Osteocyte (in vitro differentiated cells): Measurements from ENCODE around the gene NTPCR. TPM values are rescaled to one million over a fixed set of nuclear protein-coding genes. Genes with fewer than 3 reads are reported as not detected.

Experiments
- DNase-seq: peaks from one replicate; pipeline ENCODE4 v3.0.0; 2021; ENCODE audit warnings: mixed read lengths; ENCODE audit not compliant: unreplicated experiment; ENCODE audit errors: extremely low spot score
- H3K27ac Mint-ChIP-seq: one replicate; pipeline ENCODE4 v1.8.0; 2021; ENCODE audit warnings: mild to moderate bottlenecking, mixed read lengths; ENCODE audit not compliant: unreplicated experiment
- H3K27me3 Mint-ChIP-seq: one replicate; pipeline ENCODE4 v1.8.0; 2021; ENCODE audit warnings: mixed read lengths; ENCODE audit not compliant: unreplicated experiment
- H3K36me3 Mint-ChIP-seq: one replicate; pipeline ENCODE4 v1.8.0; 2021; ENCODE audit warnings: mixed read lengths; ENCODE audit not compliant: unreplicated experiment
- H3K4me1 Mint-ChIP-seq: one replicate; pipeline ENCODE4 v1.8.0; 2021; ENCODE audit warnings: mixed read lengths; ENCODE audit not compliant: unreplicated experiment
- H3K4me3 Mint-ChIP-seq: one replicate; pipeline ENCODE4 v1.8.0; 2021; ENCODE audit warnings: mild to moderate bottlenecking, moderate library complexity, mixed read lengths; ENCODE audit not compliant: unreplicated experiment
- H3K9me3 Mint-ChIP-seq: one replicate; pipeline ENCODE4 v1.8.0; 2021; ENCODE audit warnings: mixed read lengths; ENCODE audit not compliant: unreplicated experiment
- CTCF ChIP-seq: fragments of 200-600 bp; sonication (generic); IDR thresholded peaks from 2 replicates; pipeline ENCODE4 v1.5.0; 2021; ENCODE audit warnings: antibody characterized with exemption, mild to moderate bottlenecking, moderate library complexity
- total RNA-seq: library from RNA; stranded (reverse); gene quantifications from 2 replicates; pipeline ENCODE4 v1.2.1, GENCODE V29; 2021

NTPCR gene
- total RNA-seq, 1 donor from 2014 or later: 29.6 TPM

- Mint-ChIP-seq H3K27ac (no peak overlapping the region), H3K4me1 (peaks cover 1% of the 10 kb centered on the region), H3K4me3 (no peak overlapping the region), H3K36me3 (no peaks in the 10 kb centered on the region), H3K9me3 (no peaks in the 10 kb centered on the region), H3K27me3 (peaks cover 24% of the 10 kb centered on the region)
- no peak for TF ChIP-seq CTCF
- DNase-seq: no peak
These were observed 33.4 kb upstream of the NTPCR start for GRCh38 chr1:232917053-232917452.

- TF ChIP-seq CTCF: no peak
- Mint-ChIP-seq H3K27me3 (peaks cover 10% of the 10 kb centered on the region), H3K27ac (no peak overlapping the region), H3K36me3 (no peaks in the 10 kb centered on the region), H3K9me3 (no peaks in the 10 kb centered on the region), H3K4me3 (no peak overlapping the region), H3K4me1 (no peaks in the 10 kb centered on the region)
- no peak for DNase-seq
These were observed 29.0 kb upstream of the NTPCR start for GRCh38 chr1:232921381-232921780.

- no peak for TF ChIP-seq CTCF
- no peak overlapping the region for H3K4me3 Mint-ChIP-seq
- no peaks in the 10 kb centered on the region for H3K4me1 Mint-ChIP-seq
- no peaks in the 10 kb centered on the region for H3K9me3 Mint-ChIP-seq
- no peaks in the 10 kb centered on the region for H3K36me3 Mint-ChIP-seq
- no peak overlapping the region for H3K27ac Mint-ChIP-seq
- peaks cover 18% of the 10 kb centered on the region for H3K27me3 Mint-ChIP-seq
- DNase-seq: no peak
These were observed 27.9 kb upstream of the NTPCR start for GRCh38 chr1:232922485-232922884.

GRCh38 chr1:232923739-232924386 is 26.5 kb upstream of the NTPCR start:
- Mint-ChIP-seq H3K27me3 (peaks cover 27% of the 10 kb centered on the region), H3K27ac (no peak overlapping the region), H3K36me3 (no peaks in the 10 kb centered on the region), H3K4me1 (no peaks in the 10 kb centered on the region), H3K9me3 (no peaks in the 10 kb centered on the region), H3K4me3 (no peak overlapping the region)
- TF ChIP-seq CTCF: no peak
- no peak for DNase-seq

- TF ChIP-seq CTCF: no peak
- H3K4me1 Mint-ChIP-seq: no peaks in the 10 kb centered on the region
- H3K36me3 Mint-ChIP-seq: no peaks in the 10 kb centered on the region
- H3K27ac Mint-ChIP-seq: no peak overlapping the region
- no peaks in the 10 kb centered on the region for H3K9me3 Mint-ChIP-seq
- H3K4me3 Mint-ChIP-seq: no peak overlapping the region
- H3K27me3 Mint-ChIP-seq: peaks cover 29% of the 10 kb centered on the region
- DNase-seq: no peak
These were observed 25.5 kb upstream of the NTPCR start for GRCh38 chr1:232924874-232925273.
